SK-N-SH (cell line): ENCODE data around the gene DPEP3. TPM values are rescaled to one million over a fixed set of nuclear protein-coding genes. Genes with fewer than 3 reads are reported as not detected.

Experiments
- CTCF ChIA-PET: fragments of 300-600, 350-600 bp; formaldehyde crosslinking; extraction: SDS; loops from one replicate; lab custom pipeline; 2021; lab: Yijun Ruan, JAX
- POLR2A ChIA-PET: fragments of 350-600 bp; sonication (Branson Sonifier 250); formaldehyde crosslinking; extraction: SDS; loops from one replicate; lab custom pipeline; 2020; ENCODE audit warnings: antibody characterized with exemption, inconsistent platforms; lab: Yijun Ruan, JAX
- DNase-seq: peaks from one replicate; pipeline ENCODE4 v3.0.0; 2012
- H2AFZ ChIP-seq: fragments of 200-600 bp; sonication (generic); 2 replicates; pipeline ENCODE4 v1.8.1; 2016; ENCODE audit warnings: antibody characterized with exemption, mild to moderate bottlenecking, low read depth
- H3F3A ChIP-seq: fragments of 200-600 bp; sonication (generic); replicated peaks from 2 replicates; pipeline ENCODE3; 2016; ENCODE audit warnings: antibody characterized with exemption, mild to moderate bottlenecking; ENCODE audit not compliant: insufficient read depth
- H3K27ac ChIP-seq, 2 experiments: fragments of 200-500 bp in 1 of 2; fragments of 200-600 bp in 1 of 2; sonication (Bioruptor generic) in 1 of 2; sonication (generic), shearing (Covaris generic) in 1 of 2; 2 replicates each; pipeline versions ENCODE4 v1.5.1 to v1.6.1; 2014 to 2016; ENCODE audit warnings: low read depth in 2 of 2, inconsistent platforms in 1 of 2, low read length in 1 of 2, mild to moderate bottlenecking in 1 of 2, mixed read lengths in 1 of 2
- H3K27me3 ChIP-seq: fragments of 200-600 bp; sonication (generic), shearing (Covaris generic); 2 replicates; pipeline ENCODE4 v1.6.1; 2016; ENCODE audit warnings: mixed run types; ENCODE audit not compliant: insufficient read depth
- H3K36me3 ChIP-seq, 2 experiments: fragments of 200-500 bp in 1 of 2; fragments of 200-600 bp in 1 of 2; sonication (Bioruptor generic) in 1 of 2; sonication (generic) in 1 of 2; replicated peaks in 1 of 2; 2 replicates each; pipeline versions ENCODE3 to v1.5.1; 2014 to 2016; ENCODE audit warnings: low read length in 1 of 2, mild to moderate bottlenecking in 1 of 2; ENCODE audit not compliant: insufficient read depth in 2 of 2, control insufficient read depth in 1 of 2
- H3K4me1 ChIP-seq, 2 experiments: fragments of 200-500 bp in 1 of 2; fragments of 200-600 bp in 1 of 2; sonication (Bioruptor generic) in 1 of 2; sonication (generic), shearing (Covaris generic) in 1 of 2; 2 replicates each; pipeline versions ENCODE4 v1.5.1 to v1.6.1; 2014 to 2016; ENCODE audit warnings: low read depth in 1 of 2, low read length in 1 of 2, mixed run types in 1 of 2; ENCODE audit not compliant: insufficient read depth in 2 of 2, control insufficient read depth in 1 of 2
- H3K4me2 ChIP-seq: fragments of 200-600 bp; sonication (generic), shearing (Covaris generic); 2 replicates; pipeline ENCODE4 v1.6.1; 2017; ENCODE audit warnings: mixed run types
- H3K4me3 ChIP-seq, 2 experiments: fragments of 200-500 bp in 1 of 2; fragments of 200-600 bp in 1 of 2; sonication (Bioruptor generic) in 1 of 2; sonication (generic), shearing (Covaris generic) in 1 of 2; 2 replicates each; pipeline versions ENCODE4 v1.5.1 to v1.8.1; 2014 to 2016; ENCODE audit warnings: low read depth in 2 of 2, inconsistent platforms in 1 of 2, low read length in 1 of 2, mild to moderate bottlenecking in 1 of 2, mixed read lengths in 1 of 2, moderate library complexity in 1 of 2
- H3K79me2 ChIP-seq: fragments of 200-600 bp; sonication (generic); 2 replicates; pipeline ENCODE4 v1.8.1; 2017; ENCODE audit warnings: mild to moderate bottlenecking; ENCODE audit not compliant: insufficient read depth
- H3K9ac ChIP-seq: fragments of 200-600 bp; sonication (generic); 2 replicates; pipeline ENCODE4 v1.6.1; 2017; ENCODE audit warnings: mixed run types
- H3K9me2 ChIP-seq: fragments of 200-600 bp; sonication (generic); 2 replicates; pipeline ENCODE4 v1.6.1; 2017; ENCODE audit warnings: mixed run types
- H3K9me3 ChIP-seq: fragments of 200-600 bp; sonication (generic); 2 replicates; pipeline ENCODE4 v1.6.1; 2017; ENCODE audit warnings: mixed run types, mild to moderate bottlenecking, moderate library complexity
- H4K20me1 ChIP-seq: fragments of 200-600 bp; sonication (generic); 2 replicates; pipeline ENCODE4 v1.6.1; 2017; ENCODE audit warnings: mild to moderate bottlenecking, mixed run types; ENCODE audit not compliant: insufficient read depth
- GATA2 ChIP-seq: sonication (generic); formaldehyde crosslinking; IDR thresholded peaks from 2 replicates; pipeline ENCODE4 v1.5.0; 2020; ENCODE audit warnings: mild to moderate bottlenecking, missing genetic modification reagents
- MEF2A ChIP-seq: IDR thresholded peaks from 2 replicates; pipeline ENCODE4 v1.4.0; 2012; ENCODE audit warnings: low read depth, borderline replicate concordance
- MXI1 ChIP-seq: IDR thresholded peaks from 2 replicates; pipeline ENCODE4 v1.6.1; 2012; ENCODE audit warnings: mild to moderate bottlenecking, low read depth, low read length, improper control_type of control experiment
- NFIC ChIP-seq: IDR thresholded peaks from 2 replicates; pipeline ENCODE4 v1.4.0; 2012; ENCODE audit warnings: borderline replicate concordance
- NRF1 ChIP-seq: IDR thresholded peaks from 2 replicates; pipeline ENCODE4 v1.6.1; 2012; ENCODE audit warnings: low read depth, mild to moderate bottlenecking, low read length
- RCOR1 ChIP-seq: fragments of 150-350 bp; IDR thresholded peaks from 2 replicates; pipeline ENCODE4 v1.6.1; 2017; ENCODE audit warnings: antibody characterized with exemption, low read length
- SMC3 ChIP-seq: IDR thresholded peaks from 2 replicates; pipeline ENCODE4 v1.6.1; 2012; ENCODE audit warnings: low read depth, low read length, improper control_type of control experiment
- TAF1 ChIP-seq: IDR thresholded peaks from 2 replicates; pipeline ENCODE4 v1.6.1; 2012; ENCODE audit warnings: low read depth, mild to moderate bottlenecking, low read length, moderate library complexity, borderline replicate concordance
- TEAD4 ChIP-seq: IDR thresholded peaks from 2 replicates; pipeline ENCODE4 v1.4.0; 2012; ENCODE audit warnings: mild to moderate bottlenecking, borderline replicate concordance; ENCODE audit not compliant: insufficient read depth
- WGBS: methylation state at CpG from one replicate; pipeline ENCODE4 v1.1.6; 2017; ENCODE audit warnings: low lambda C conversion rate; 5-methylcytosine and 5-hydroxymethylcytosine counted together
- polyA plus RNA-seq, 3 experiments: library from polyadenylated mRNA; depleted of rRNA; stranded (reverse); fragments of >200 nt; gene quantifications; 2 replicates each; pipeline ENCODE4 v1.2.3, GENCODE V29; 2012
- TF ChIP-seq, protein P1 (sequence below): IDR thresholded peaks from 2 replicates; pipeline ENCODE4 v1.4.0; 2012; ENCODE audit warnings: low read depth, borderline replicate concordance

The DPEP3 gene
- polyA plus RNA-seq, 1 of the 3 experiments (the other 2 are of a cell fraction), result not detected

DNA sequence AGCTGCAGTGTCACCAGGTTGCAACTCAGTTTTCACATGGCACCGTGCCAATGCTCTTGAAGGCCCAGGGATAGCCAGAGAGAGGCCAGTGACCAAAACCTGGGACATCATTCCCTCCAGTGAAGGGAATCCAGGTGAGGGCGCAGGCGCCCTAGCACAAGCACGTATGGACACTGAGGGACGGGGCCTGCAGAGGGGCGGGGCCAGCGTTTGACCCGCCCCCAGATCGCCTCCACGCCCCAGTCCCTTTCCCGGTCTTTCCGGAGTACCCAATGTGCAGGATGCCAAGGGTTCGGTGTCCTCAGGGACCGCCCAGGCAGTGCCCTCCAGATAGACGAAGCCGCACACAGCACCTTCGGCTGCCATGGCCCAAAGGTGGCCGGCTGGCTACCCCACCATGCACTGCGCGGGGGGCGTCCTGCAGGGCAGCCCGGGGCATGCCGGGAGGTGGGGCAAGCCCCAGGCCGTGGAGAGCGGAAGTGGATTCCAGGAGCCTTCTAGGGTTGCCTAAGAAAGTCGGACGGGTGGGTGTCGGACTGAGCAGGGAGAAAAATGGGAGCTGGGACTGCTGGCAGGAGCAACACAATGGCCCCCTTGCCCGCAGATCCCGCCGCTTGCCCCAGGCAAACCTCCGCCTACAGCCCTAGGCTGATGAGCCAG, 16.5 kb downstream of the DPEP3 start:
- WGBS, result 98% methylated on average over 22 of the region's 32 CpGs
- H3K79me2 ChIP-seq, result peaks cover 87% of the 10 kb centered on the region

DNA sequence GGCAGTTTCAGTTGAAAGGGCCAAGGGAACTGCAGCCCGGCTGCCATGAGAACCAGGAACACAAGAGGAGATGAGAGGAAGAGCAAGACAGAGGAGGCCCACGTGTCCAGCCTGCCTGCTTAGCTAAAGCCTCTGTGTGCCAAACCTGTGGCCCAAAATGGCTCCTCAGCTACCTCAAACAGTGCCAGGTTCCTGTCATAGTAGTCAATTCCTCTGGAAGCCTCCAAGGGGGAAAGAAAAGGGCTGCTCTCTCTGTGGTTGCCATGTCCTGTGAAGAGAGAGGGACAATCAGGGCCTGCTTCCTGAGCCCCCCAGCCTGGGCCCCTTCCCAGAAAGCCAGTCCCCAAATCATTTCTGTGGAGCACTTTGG, 17.0 kb downstream of the DPEP3 start:
- no peak overlapping the region for H3K9ac ChIP-seq
- H3K4me2 ChIP-seq, result no peak overlapping the region
- H2AFZ ChIP-seq, result no peak overlapping the region
- peaks cover 88% of the 10 kb centered on the region for H3K79me2 ChIP-seq
- POLR2A ChIA-PET, result interaction anchor here (1.1 kb wide), 1 partner anchor 22 kb away, joined by 4 read pairs; no protein-coding TSS in a partner anchor
- H3K27me3 ChIP-seq, result no peaks in the 10 kb centered on the region
- peaks cover 58% of the 10 kb centered on the region for H4K20me1 ChIP-seq
- H3K9me2 ChIP-seq, result no peaks in the 10 kb centered on the region
- H3K4me3 ChIP-seq, result no peak overlapping the region
- H3K36me3 ChIP-seq, result peaks cover 35 to 52% of the 10 kb centered on the region in 2 experiments
- H3K9me3 ChIP-seq, result no peaks in the 10 kb centered on the region
- no peak for DNase-seq
- no peaks in the 10 kb centered on the region for H3F3A ChIP-seq
- H3K27ac ChIP-seq, result no peak overlapping the region
- CTCF ChIA-PET, result interaction anchor here (4.4 kb wide), 1 partner anchor 22 kb away, joined by 32 read pairs; no protein-coding TSS in a partner anchor
- H3K4me1 ChIP-seq, result peaks cover 15 to 40% of the 10 kb centered on the region in 2 experiments; a peak in 3 of 4 replicates
- TF ChIP-seq NRF1, result no peak
- TF ChIP-seq MEF2A, result no peak
- TF ChIP-seq GATA2 (CRISPR knock-in tag), result no peak
- no peak for TF ChIP-seq MXI1
- no peak for TF ChIP-seq SMC3
- TF ChIP-seq, protein P1, sequence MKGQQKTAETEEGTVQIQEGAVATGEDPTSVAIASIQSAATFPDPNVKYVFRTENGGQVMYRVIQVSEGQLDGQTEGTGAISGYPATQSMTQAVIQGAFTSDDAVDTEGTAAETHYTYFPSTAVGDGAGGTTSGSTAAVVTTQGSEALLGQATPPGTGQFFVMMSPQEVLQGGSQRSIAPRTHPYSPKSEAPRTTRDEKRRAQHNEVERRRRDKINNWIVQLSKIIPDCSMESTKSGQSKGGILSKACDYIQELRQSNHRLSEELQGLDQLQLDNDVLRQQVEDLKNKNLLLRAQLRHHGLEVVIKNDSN, result no peak
- no peak for TF ChIP-seq TAF1
- 100% methylated on average over 2 of the region's 2 CpGs for WGBS

More for the DNA sequence above, 16.5 kb downstream of the DPEP3 start:
- Histone ChIP-seq H3K27ac (no peak overlapping the region), H2AFZ (no peak overlapping the region), H3K27me3 (no peaks in the 10 kb centered on the region), H3K9me3 (no peaks in the 10 kb centered on the region), H3K4me1 (peaks cover 15 to 41% of the 10 kb centered on the region in 2 experiments; a peak in 3 of 4 replicates), H3K9me2 (no peaks in the 10 kb centered on the region), H3K9ac (no peak overlapping the region), H4K20me1 (peaks cover 58% of the 10 kb centered on the region), H3F3A (no peaks in the 10 kb centered on the region), H3K4me2 (no peak overlapping the region), H3K36me3 (peaks cover 35 to 49% of the 10 kb centered on the region in 2 experiments), H3K4me3 (no peak overlapping the region)
- no peak for TF ChIP-seq MEF2A
- TF ChIP-seq NFIC, result 0 out of 2 replicates have a peak, but pooled peaks have one; percentile 35
- ChIA-PET POLR2A (interaction anchor here (1.1 kb wide), 1 partner anchor 23 kb away, joined by 4 read pairs; no protein-coding TSS in a partner anchor), CTCF (interaction anchor here (1.1 to 1.4 kb wide), 2 partner anchors 22 to 30 kb away, joined by 3 to 7 read pairs; no protein-coding TSS in a partner anchor)
- DNase-seq, result no peak

DNA sequence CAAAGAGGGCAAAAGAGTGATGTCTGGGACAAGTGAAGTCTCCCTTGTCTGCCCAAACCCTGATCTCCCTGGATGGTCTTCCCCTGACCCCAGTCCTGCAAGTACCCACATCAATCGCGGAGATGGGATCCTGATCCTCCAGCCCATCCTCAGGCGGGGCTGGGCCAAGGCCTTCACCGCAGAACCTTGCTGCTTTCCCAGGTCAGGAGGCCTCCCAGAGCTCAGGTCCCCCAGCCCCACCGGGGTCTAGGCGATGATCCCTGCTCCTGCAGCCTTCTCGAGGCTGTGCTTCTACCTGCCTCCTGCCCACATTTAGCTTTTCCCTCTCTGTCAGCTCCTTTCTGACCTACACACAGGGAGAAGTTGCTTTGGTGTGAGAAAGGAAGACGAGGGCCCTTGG, 18.2 kb downstream of the DPEP3 start:
- Histone ChIP-seq H3K9me3 (no peaks in the 10 kb centered on the region), H4K20me1 (peaks cover 54% of the 10 kb centered on the region), H3K4me3 (no peak overlapping the region), H3K9me2 (no peaks in the 10 kb centered on the region), H3K27ac (no peak overlapping the region; a peak in 1 of 4 replicates), H3K27me3 (no peaks in the 10 kb centered on the region), H2AFZ (no peak overlapping the region), H3K9ac (no peak overlapping the region), H3K4me2 (no peak overlapping the region), H3K36me3 (peaks cover 39 to 60% of the 10 kb centered on the region in 2 experiments), H3F3A (no peaks in the 10 kb centered on the region), H3K79me2 (peaks cover 76% of the 10 kb centered on the region), H3K4me1 (peaks cover 15 to 33% of the 10 kb centered on the region in 2 experiments; a peak in 3 of 4 replicates)
- 100% methylated on average over 3 of the region's 8 CpGs for WGBS
- DNase-seq, result no peak
- POLR2A ChIA-PET, result no interaction called here
- no peak for TF ChIP-seq TEAD4
- no peak for TF ChIP-seq RCOR1
- CTCF ChIA-PET, result interaction anchor here (1.1 to 4.4 kb wide), 3 partner anchors 21 to 78 kb away, joined by 3 to 32 read pairs (median 8); partner anchors contain the start of gene NRN1L
